Measurements from ENCODE around the gene CNOT4. TPM values are rescaled to one million over a fixed set of nuclear protein-coding genes. Genes with fewer than 3 reads are reported as not detected.

Gene CNOT4
- total and polyA plus RNA-seq, 10 of the 15 experiments (the other 5 are each of a cell fraction or from before 2014, with no cell fraction given) = 9.4 to 29.6 (median 16.6) TPM

- TF ChIP-seq TCF3 (IDR thresholded peaks at IDR 0.05; ENCODE audit: borderline replicate concordance, insufficient read depth, low read depth, low read length) (no peak), NR2C1 (IDR thresholded peaks at IDR 0.05) (peak; percentile 64), SMARCA5 (IDR thresholded peaks at IDR 0.05) (peak; percentile 82), ZNF274 (IDR thresholded peaks at IDR 0.05; ENCODE audit: insufficient read depth, insufficient read length) (no peak), NKRF (conservative IDR thresholded peaks at IDR 0.05) (peak; percentile 97), DPF2 (IDR thresholded peaks at IDR 0.05) (no peak), FOXK2 (IDR thresholded peaks at IDR 0.05) (no peak), YBX1 (IDR thresholded peaks at IDR 0.05) (no peak), CEBPB (IDR thresholded peaks at IDR 0.05; ENCODE audit: borderline replicate concordance in 1 of 2, low read depth in 2 of 2, low read length in 2 of 2) (no peak), RUNX3 (IDR thresholded peaks at IDR 0.05; ENCODE audit: low read length) (peak; percentile 74), CHD4 (IDR thresholded peaks at IDR 0.05) (no peak), BMI1 (IDR thresholded peaks at IDR 0.05; ENCODE audit: borderline replicate concordance) (no peak; the same call in 1 of the 2 replicates), NRF1 (conservative IDR thresholded peaks at IDR 0.05; ENCODE audit: low read depth, low read length) (peak; percentile 19; the same call in 1 of the 2 replicates)
These were observed 47.8 kb upstream of the CNOT4 start, which contains the start of gene NUP205 (continued) for GRCh38 chr7:135557455-135558336.

All from GM12878 (cell line).